ENCODE measurements around the gene UST. TPM values are rescaled to one million over a fixed set of nuclear protein-coding genes. Genes with fewer than 3 reads are reported as not detected.

The UST gene
- total RNA-seq, result 1 to 10 TPM; 1.2 to 1.5 TPM

DNA sequence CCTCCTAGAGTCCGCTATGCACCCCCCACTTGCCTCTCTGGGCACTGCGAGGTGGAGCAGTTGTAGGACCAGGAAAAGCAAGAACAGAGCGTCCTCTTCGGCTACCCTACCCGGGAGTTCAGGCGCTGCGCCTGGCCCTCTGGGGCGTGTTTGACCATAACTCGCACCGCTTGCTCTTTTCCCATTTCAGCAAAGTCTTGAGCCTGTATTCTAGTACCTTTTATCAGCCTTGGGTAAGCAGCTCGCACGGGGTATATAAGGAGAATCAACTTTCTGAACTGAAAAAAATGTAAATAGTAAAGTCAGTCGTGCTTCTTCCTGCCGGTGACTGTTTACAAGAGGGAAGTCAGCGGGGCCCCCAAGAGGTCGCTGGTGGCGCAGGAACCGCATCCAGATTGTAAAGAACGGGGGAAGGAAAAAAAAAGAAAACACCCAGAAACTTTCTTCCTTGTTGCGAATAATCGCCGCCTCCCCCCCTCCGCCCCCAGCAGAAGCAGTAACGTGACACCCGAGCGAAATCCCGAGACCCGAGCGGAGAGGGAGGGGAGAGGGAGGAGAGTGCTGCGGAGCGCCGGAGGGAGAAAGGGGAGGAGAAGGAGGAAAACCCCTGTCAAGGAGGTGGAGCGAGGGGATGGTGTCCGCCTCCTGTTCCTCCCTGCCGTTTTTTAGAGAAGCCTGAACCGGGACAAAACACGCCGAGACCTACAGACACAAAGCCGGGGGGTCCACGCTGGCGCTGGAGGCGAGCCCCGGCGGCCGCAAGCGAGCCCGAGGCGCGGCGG, at the start of gene UST:
Gene UST, plus strand, starts transcription at position 668 of the 782 bp plus-strand sequence. CDS start 401 bp downstream, outside the sequence.
- Mint-ChIP-seq H3K9me3 (no peaks in the 10 kb centered on the region), H3K4me1 (ENCODE audit: low read depth) (peaks cover 22% of the 10 kb centered on the region), H3K36me3 (ENCODE audit: low read depth) (no peaks in the 10 kb centered on the region), H3K27me3 (peaks cover 38% of the 10 kb centered on the region), H3K4me3 (peak within 1 kb of the TSS; percentile 90), H3K27ac (peak within 1 kb of the TSS; percentile 65)
- CTCF ChIA-PET, result interaction anchor here (1.6 to 3.1 kb wide), 3 partner anchors 11 to 169 kb away, joined by 6 to 11 read pairs (median 8); no protein-coding TSS in a partner anchor
- DNase-seq, result peak; percentile 82
- TF ChIP-seq, protein P1, sequence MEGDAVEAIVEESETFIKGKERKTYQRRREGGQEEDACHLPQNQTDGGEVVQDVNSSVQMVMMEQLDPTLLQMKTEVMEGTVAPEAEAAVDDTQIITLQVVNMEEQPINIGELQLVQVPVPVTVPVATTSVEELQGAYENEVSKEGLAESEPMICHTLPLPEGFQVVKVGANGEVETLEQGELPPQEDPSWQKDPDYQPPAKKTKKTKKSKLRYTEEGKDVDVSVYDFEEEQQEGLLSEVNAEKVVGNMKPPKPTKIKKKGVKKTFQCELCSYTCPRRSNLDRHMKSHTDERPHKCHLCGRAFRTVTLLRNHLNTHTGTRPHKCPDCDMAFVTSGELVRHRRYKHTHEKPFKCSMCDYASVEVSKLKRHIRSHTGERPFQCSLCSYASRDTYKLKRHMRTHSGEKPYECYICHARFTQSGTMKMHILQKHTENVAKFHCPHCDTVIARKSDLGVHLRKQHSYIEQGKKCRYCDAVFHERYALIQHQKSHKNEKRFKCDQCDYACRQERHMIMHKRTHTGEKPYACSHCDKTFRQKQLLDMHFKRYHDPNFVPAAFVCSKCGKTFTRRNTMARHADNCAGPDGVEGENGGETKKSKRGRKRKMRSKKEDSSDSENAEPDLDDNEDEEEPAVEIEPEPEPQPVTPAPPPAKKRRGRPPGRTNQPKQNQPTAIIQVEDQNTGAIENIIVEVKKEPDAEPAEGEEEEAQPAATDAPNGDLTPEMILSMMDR (IDR thresholded peaks at IDR 0.05), result peak; percentile 31
- ATAC-seq, result peak; percentile 57
- intact Hi-C loops (cut with micrococcal nuclease), result loop anchor here (1.0 kb wide), 1 partner anchor 201 kb away; no protein-coding TSS in a partner anchor
- POLR2A ChIA-PET, result interaction anchor here (1.6 to 1.8 kb wide), 2 partner anchors 11 to 14 kb away, joined by 6 to 13 read pairs; no protein-coding TSS in a partner anchor

GRCh38 chr6:148697895-148698440, 48.9 kb upstream of the UST start:
- Mint-ChIP-seq H3K27me3 (no peaks in the 10 kb centered on the region), H3K36me3 (ENCODE audit: low read depth) (no peaks in the 10 kb centered on the region), H3K9me3 (no peaks in the 10 kb centered on the region), H3K4me1 (ENCODE audit: low read depth) (peaks cover 7% of the 10 kb centered on the region), H3K4me3 (no peak overlapping the region), H3K27ac (no peak overlapping the region)
- POLR2A ChIA-PET, result no interaction called here
- TF ChIP-seq, protein P1 (IDR thresholded peaks at IDR 0.05), result no peak
- intact Hi-C loops (cut with micrococcal nuclease), result no loop called here
- DNase-seq (no peak), ATAC-seq (no peak)
- CTCF ChIA-PET, result no interaction called here

- Mint-ChIP-seq H3K9me3 (peaks cover 2% of the 10 kb centered on the region), H3K4me3 (no peak overlapping the region), H3K36me3 (ENCODE audit: low read depth) (no peaks in the 10 kb centered on the region), H3K27me3 (peaks cover 2% of the 10 kb centered on the region), H3K27ac (no peak overlapping the region), H3K4me1 (ENCODE audit: low read depth) (peaks cover 7% of the 10 kb centered on the region)
- ChIA-PET CTCF (no interaction called here), POLR2A (no interaction called here)
- no peak for ATAC-seq
- TF ChIP-seq, protein P1 (IDR thresholded peaks at IDR 0.05), result no peak
- intact Hi-C loops (cut with micrococcal nuclease), result no loop called here
- DNase-seq, result no peak
These were observed 48.1 kb upstream of the UST start for GRCh38 chr6:148698671-148699180.

DNA sequence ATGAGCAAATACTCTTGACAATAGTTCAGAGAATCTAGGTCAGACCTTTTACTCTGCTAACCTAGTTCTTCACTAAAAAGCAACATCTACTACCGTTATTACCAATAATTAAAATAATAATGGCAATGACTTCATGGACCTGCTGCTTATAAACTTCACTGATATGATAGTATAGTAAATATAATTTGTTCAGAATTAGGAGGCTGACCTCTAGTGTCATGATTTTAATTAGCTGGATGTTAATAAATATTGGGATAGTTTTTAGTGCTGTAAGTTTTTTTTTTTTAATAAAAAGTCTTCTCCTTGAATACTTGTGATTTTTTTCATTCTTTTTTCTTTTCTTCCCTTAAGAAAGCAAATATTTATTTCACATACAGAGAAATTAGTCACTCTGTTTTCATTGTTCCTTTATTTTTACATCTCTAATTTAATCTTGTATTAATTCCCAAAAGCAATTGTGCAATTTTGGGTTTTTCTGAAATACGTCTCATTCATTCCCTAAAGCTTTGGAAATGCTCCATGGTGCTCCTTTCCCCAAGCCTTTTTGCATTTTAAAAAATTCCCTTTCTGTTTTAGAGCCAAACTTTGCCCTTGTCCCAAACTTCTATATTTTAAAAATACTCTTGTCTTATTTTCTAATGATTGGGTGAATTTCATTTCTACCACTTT, 46.6 kb upstream of the UST start:
- DNase-seq (no peak), ATAC-seq (no peak)
- TF ChIP-seq, protein P1 (IDR thresholded peaks at IDR 0.05), result no peak
- H3K27ac Mint-ChIP-seq, result no peak overlapping the region
- CTCF ChIA-PET, result no interaction called here
- H3K4me3 Mint-ChIP-seq, result peak overlapping the region; percentile 46
- POLR2A ChIA-PET, result no interaction called here
- no peaks in the 10 kb centered on the region for H3K36me3 Mint-ChIP-seq (ENCODE audit: low read depth)
- peaks cover 7% of the 10 kb centered on the region for H3K4me1 Mint-ChIP-seq (ENCODE audit: low read depth)
- peaks cover 2% of the 10 kb centered on the region for H3K27me3 Mint-ChIP-seq
- intact Hi-C loops (cut with micrococcal nuclease), result no loop called here
- H3K9me3 Mint-ChIP-seq, result peaks cover 2% of the 10 kb centered on the region

All from activated CD8-positive, alpha-beta T cell treated with anti-CD3 and anti-CD28 coated beads for 36 hours (primary cell).